Lower leg skin (tissue), 3 donors: ENCODE results near the gene ISCU.

ENCODE experiments used
- POLR2A ChIP-seq, 2 donors: fragments of 450-650 bp; IDR thresholded peaks; one replicate each; pipeline ENCODE4 v1.6.1; 2016 to 2017; ENCODE audit warnings: antibody characterized with exemption in 2 of 2, mild to moderate bottlenecking in 1 of 2, moderate library complexity in 1 of 2
- TF ChIP-seq, protein P1 (sequence below), 3 donors: fragments of 450-650 bp; IDR thresholded peaks; one replicate each; pipeline ENCODE4 v1.5.1; 2016; ENCODE audit warnings: antibody characterized with exemption in 3 of 3, mild to moderate bottlenecking in 3 of 3, moderate library complexity in 2 of 3

DNA sequence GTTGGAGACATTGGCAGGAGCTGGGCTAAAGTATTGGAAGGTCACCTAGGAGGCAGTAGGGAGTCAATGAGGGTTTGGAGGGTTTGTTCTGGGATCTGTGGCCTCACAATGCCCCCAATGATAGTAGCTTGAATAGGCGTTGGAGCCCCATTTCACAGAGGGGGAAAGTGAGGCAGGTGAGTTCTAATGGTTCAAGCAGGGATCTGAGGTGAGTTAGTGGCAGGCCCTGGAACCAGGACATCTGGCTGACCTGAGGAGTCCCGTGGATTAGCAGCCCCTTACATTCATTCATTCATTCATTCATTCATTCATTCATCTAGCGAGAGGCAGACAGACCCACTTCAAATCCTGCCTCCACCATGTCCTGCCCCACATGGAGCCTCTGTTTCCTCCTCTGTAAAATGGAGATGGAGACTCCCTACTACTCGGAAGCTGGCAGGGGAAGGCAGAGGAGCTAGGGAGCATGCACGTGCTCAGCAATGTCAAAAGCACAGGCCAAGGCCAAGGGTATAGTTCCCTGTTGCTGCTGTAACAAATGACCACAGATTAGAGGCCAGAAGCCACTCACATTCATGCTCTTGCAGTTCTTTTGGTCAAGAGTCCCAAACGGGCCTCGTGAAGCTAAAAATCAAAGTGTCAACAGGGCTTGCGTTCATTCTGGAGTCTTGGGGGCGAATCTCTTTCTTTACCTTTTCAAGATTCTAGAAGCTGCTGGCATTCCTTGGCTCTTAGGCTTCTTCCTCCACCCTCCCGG, 37.7 kb downstream of the ISCU start:
- TF ChIP-seq, protein P1, sequence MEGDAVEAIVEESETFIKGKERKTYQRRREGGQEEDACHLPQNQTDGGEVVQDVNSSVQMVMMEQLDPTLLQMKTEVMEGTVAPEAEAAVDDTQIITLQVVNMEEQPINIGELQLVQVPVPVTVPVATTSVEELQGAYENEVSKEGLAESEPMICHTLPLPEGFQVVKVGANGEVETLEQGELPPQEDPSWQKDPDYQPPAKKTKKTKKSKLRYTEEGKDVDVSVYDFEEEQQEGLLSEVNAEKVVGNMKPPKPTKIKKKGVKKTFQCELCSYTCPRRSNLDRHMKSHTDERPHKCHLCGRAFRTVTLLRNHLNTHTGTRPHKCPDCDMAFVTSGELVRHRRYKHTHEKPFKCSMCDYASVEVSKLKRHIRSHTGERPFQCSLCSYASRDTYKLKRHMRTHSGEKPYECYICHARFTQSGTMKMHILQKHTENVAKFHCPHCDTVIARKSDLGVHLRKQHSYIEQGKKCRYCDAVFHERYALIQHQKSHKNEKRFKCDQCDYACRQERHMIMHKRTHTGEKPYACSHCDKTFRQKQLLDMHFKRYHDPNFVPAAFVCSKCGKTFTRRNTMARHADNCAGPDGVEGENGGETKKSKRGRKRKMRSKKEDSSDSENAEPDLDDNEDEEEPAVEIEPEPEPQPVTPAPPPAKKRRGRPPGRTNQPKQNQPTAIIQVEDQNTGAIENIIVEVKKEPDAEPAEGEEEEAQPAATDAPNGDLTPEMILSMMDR (IDR thresholded peaks at IDR 0.05): no peak
- no peak for TF ChIP-seq POLR2A (IDR thresholded peaks at IDR 0.05)
